GM12865 (cell line): Measurements from ENCODE around the gene AP1AR.
A peak's percentile ranks its signal among the peaks of the same experiment; 100 is the strongest.
"Not testable (repeated sequence)": the region's sequence is repeated elsewhere in the genome, so short reads cannot be mapped to it uniquely, and the experiment has no call there.

Experiments
- DNase-seq: peaks from one replicate; pipeline ENCODE4 v3.0.0; 2010; ENCODE audit warnings: low read depth
- H3K4me3 ChIP-seq: 2 replicates; pipeline ENCODE4 v1.5.1; 2011; ENCODE audit warnings: mild to moderate bottlenecking, low read depth, low read length, control low read depth
- CTCF ChIP-seq: IDR thresholded peaks from 2 replicates; pipeline ENCODE4 v1.5.1; 2011; ENCODE audit warnings: low read length, control low read depth, low read depth, inconsistent platforms; ENCODE audit not compliant: insufficient read depth; ENCODE audit errors: missing control alignments

AP1AR gene

GRCh38 chr4:112299721-112300120, 68.1 kb downstream of the AP1AR start:
- no peak for DNase-seq
- H3K4me3 ChIP-seq = no peak overlapping the region
- TF ChIP-seq CTCF = no peak

- no peak for TF ChIP-seq CTCF
- no peak overlapping the region for H3K4me3 ChIP-seq
- peak; percentile 16 for DNase-seq
These were observed 71.0 kb downstream of the AP1AR start for GRCh38 chr4:112302320-112303274.

GRCh38 chr4:112305477-112305876, 73.9 kb downstream of the AP1AR start:
- DNase-seq, H3K4me3 ChIP-seq: not testable (repeated sequence)

- DNase-seq, H3K4me3 ChIP-seq: not testable (repeated sequence)
These were observed 77.7 kb downstream of the AP1AR start for GRCh38 chr4:112309263-112309791.

GRCh38 chr4:112311516-112311915, 79.9 kb downstream of the AP1AR start:
- no peak for TF ChIP-seq CTCF
- H3K4me3 ChIP-seq = peak overlapping the region; percentile 53
- DNase-seq = peak; percentile 14

GRCh38 chr4:112312610-112313239, 81.1 kb downstream of the AP1AR start:
- no peak for TF ChIP-seq CTCF
- peak overlapping the region; percentile 53 for H3K4me3 ChIP-seq

GRCh38 chr4:112315446-112315845, 83.9 kb downstream of the AP1AR start:
- TF ChIP-seq CTCF = no peak
- no peak for DNase-seq
- H3K4me3 ChIP-seq = no peak overlapping the region

More at GRCh38 chr4:112312610-112313239, 81.1 kb downstream of the AP1AR start:
- DNase-seq = peak; percentile 92
